Stomach (tissue), 9 donors: ENCODE data around the gene C20orf173. TPM values are rescaled to one million over a fixed set of nuclear protein-coding genes. Genes with fewer than 3 reads are reported as not detected.

Source experiments
- DNase-seq, 2 donors: peaks; one replicate each; pipeline versions ENCODE4 v3.0.0 to v3.0.0-alpha.2; 2013 to 2019
- H3K27ac ChIP-seq, 5 donors: fragments of 200-600 bp in 4 of 5; sonication (generic) in 4 of 5; one replicate each; pipeline ENCODE4 v1.5.1; 2013 to 2019; ENCODE audit warnings: mild to moderate bottlenecking in 1 of 5, moderate library complexity in 1 of 5
- H3K27me3 ChIP-seq, 3 donors: fragments of 200-600 bp; sonication (generic); one replicate each; pipeline ENCODE4 v1.5.1; 2017 to 2019; ENCODE audit warnings: mixed run types in 1 of 3
- H3K36me3 ChIP-seq, 4 donors: fragments of 200-600 bp; sonication (generic); 1 replicate in 3 of 4; 2 replicates in 1 of 4; pipeline ENCODE4 v1.5.1; 2016 to 2019
- H3K4me1 ChIP-seq, 4 donors: fragments of 200-600 bp; sonication (generic); one replicate each; pipeline ENCODE4 v1.5.1; 2016 to 2019
- H3K4me3 ChIP-seq, 4 donors: fragments of 200-600 bp; sonication (generic) in 3 of 4; one replicate each; pipeline ENCODE4 v1.5.1; 2016 to 2019; ENCODE audit warnings: mild to moderate bottlenecking in 1 of 4
- H3K9me3 ChIP-seq, 4 donors: fragments of 200-600 bp; sonication (generic); one replicate each; pipeline ENCODE4 v1.5.1; 2016 to 2019
- EP300 ChIP-seq: sonication (generic); formaldehyde crosslinking; IDR thresholded peaks from one replicate; pipeline ENCODE4 v1.6.1; 2017; ENCODE audit warnings: antibody characterized with exemption
- POLR2A ChIP-seq, 4 donors: fragments of 450-650 bp; IDR thresholded peaks; one replicate each; pipeline ENCODE4 v1.6.1; 2016; ENCODE audit warnings: antibody characterized with exemption in 4 of 4, control low read depth in 2 of 4, mild to moderate bottlenecking in 1 of 4, moderate library complexity in 1 of 4
- POLR2AphosphoS5 ChIP-seq, 3 donors: sonication (generic); formaldehyde crosslinking; IDR thresholded peaks; one replicate each; pipeline ENCODE4 v1.6.1; 2016; ENCODE audit warnings: antibody characterized with exemption in 3 of 3
- WGBS, 5 donors: extraction: QIAGEN DNeasy Blood & Tissue Kit in 3 of 5; methylation state at CpG; one replicate each; pipeline versions ENCODE4 v1.1.5 to v1.1.7; 2013 to 2018; 5-methylcytosine and 5-hydroxymethylcytosine counted together
- intact Hi-C: fragments of 100-400 bp; cut with DNase I; formaldehyde crosslinking; loops from one replicate; pipeline ENCODE4 v1.15.1; 2023; ENCODE audit warnings: low total_unique reads
- polyA plus RNA-seq, 3 donors: library from polyadenylated mRNA; stranded (reverse); fragments of 200-250 nt; gene quantifications; one replicate each; pipeline ENCODE4 v1.2.3, GENCODE V29; 2013
- total RNA-seq, 5 donors: library from RNA; depleted of rRNA; stranded (reverse); fragments of >200 nt; gene quantifications; one replicate each; pipeline versions ENCODE4 v1.1.0 to v1.2.3, GENCODE V29; 2014 to 2016
- TF ChIP-seq, protein P1 (sequence below), 7 experiments: fragments of 450-650 bp in 4 of 7; fragments of 200-600 bp in 3 of 7; sonication (generic) in 3 of 7; IDR thresholded peaks; one replicate each; pipeline ENCODE4 v1.5.1; 2016 to 2019; ENCODE audit warnings: antibody characterized with exemption in 7 of 7, control low read depth in 2 of 7, mild to moderate bottlenecking in 1 of 7
- donor health status: healthy with polysubstance abuse.
- donor health status: Bipolar disorder and iron deficiency.
- donor health status: healthy.

Gene C20orf173
- total and polyA plus RNA-seq, 8 donors = not detected

DNA sequence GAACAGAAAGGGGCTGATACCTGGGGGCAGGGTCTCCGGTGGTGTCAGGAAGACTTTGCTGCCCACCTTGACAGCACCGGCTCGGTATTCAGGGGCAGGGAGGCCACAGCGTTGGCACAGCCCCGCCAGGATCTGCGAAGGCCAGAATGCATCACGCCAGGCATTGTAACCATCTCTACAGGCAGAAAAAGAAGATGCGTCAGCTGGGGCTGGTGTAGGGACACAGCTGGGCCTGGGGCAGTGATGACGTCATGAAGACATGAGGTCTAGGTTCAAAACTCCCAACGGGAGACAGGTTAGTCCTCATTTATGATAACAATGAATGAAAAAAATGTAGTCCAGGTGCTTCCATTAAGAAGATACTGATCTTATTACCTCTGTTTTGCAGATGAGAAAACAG lies 34.4 kb upstream of the C20orf173 start:
- Histone ChIP-seq H3K36me3 (peaks cover 0 to 25% (median 15%) of the 10 kb centered on the region in 4 donors), H3K9me3 (no peaks in the 10 kb centered on the region), H3K4me1 (no peaks in the 10 kb centered on the region), H3K4me3 (no peak overlapping the region), H3K27ac (no peak overlapping the region), H3K27me3 (no peaks in the 10 kb centered on the region)
- no peak for TF ChIP-seq POLR2AphosphoS5 (IDR thresholded peaks at IDR 0.05)
- TF ChIP-seq, protein P1, sequence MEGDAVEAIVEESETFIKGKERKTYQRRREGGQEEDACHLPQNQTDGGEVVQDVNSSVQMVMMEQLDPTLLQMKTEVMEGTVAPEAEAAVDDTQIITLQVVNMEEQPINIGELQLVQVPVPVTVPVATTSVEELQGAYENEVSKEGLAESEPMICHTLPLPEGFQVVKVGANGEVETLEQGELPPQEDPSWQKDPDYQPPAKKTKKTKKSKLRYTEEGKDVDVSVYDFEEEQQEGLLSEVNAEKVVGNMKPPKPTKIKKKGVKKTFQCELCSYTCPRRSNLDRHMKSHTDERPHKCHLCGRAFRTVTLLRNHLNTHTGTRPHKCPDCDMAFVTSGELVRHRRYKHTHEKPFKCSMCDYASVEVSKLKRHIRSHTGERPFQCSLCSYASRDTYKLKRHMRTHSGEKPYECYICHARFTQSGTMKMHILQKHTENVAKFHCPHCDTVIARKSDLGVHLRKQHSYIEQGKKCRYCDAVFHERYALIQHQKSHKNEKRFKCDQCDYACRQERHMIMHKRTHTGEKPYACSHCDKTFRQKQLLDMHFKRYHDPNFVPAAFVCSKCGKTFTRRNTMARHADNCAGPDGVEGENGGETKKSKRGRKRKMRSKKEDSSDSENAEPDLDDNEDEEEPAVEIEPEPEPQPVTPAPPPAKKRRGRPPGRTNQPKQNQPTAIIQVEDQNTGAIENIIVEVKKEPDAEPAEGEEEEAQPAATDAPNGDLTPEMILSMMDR (IDR thresholded peaks at IDR 0.05) = no peak
- TF ChIP-seq EP300 = no peak
- TF ChIP-seq POLR2A (IDR thresholded peaks at IDR 0.05) = no peak
- intact Hi-C loops = no loop called here
- 77 to 93% (median 90%) methylated on average over 4 to 10 of the region's 10 CpGs for WGBS, 5 donors
- no peak for DNase-seq

DNA sequence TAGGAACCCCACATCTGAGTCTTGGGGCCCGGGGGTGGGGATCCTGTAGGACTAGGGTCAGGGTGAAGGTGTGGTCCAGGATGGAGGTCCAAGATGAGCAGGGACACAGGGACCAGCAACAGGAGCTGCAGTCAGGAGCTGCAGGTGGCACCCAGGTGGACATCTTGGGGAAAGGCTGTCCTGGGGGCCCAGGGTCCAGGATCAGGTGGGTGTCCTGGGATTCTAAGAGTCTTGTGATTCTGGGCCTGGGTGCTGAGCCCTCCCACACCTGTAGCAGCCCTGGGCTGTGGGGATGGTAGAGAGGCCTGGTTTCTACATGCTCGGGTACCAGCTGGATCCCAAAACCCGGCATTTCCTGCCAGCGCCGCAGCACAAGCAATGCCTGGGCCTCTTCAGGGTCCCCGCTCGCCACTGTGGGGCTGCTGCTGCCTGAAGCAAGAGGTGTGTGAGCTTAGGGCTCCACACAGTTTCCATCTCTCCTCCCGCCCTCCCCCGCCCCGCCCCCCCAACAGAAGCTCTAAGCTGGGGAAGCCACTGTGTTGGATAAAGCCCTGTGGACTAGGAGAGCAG lies 33.2 kb upstream of the C20orf173 start:
- no peak overlapping the region for H3K27ac ChIP-seq
- no peak overlapping the region for H3K4me3 ChIP-seq
- no peaks in the 10 kb centered on the region for H3K27me3 ChIP-seq
- no peak for DNase-seq
- TF ChIP-seq, protein P1 (IDR thresholded peaks at IDR 0.05) = no peak
- TF ChIP-seq POLR2AphosphoS5 (IDR thresholded peaks at IDR 0.05) (no peak), EP300 (no peak), POLR2A (IDR thresholded peaks at IDR 0.05) (no peak)
- no peaks in the 10 kb centered on the region for H3K9me3 ChIP-seq
- H3K36me3 ChIP-seq = peaks cover 8 to 37% (median 27%) of the 10 kb centered on the region in 4 donors
- no peaks in the 10 kb centered on the region for H3K4me1 ChIP-seq
- intact Hi-C loops = no loop called here
- WGBS, 5 donors = 71 to 86% (median 78%) methylated on average over 4 to 10 of the region's 10 CpGs

DNA sequence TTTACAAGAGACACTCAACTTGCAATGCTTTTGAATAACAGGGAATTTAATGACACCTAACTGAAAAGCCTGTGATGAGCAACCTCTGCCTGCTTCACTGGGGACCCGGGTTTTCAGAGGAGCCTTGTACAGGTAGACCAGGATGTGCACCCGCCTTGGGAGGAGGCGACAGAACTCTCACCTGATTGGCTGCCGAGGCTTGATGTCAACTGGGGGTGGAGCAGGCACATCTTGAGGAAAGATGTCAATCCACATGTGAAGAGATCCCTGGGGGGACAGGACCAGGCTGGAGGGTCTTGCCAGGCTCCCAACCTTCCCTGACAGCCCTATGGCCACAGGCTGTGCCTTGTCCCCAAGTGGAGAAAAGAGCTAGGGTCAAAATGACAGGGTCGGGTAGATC lies 32.2 kb upstream of the C20orf173 start:
- peaks cover 14 to 46% (median 36%) of the 10 kb centered on the region in 4 donors for H3K36me3 ChIP-seq
- TF ChIP-seq, protein P1 (IDR thresholded peaks at IDR 0.05) = no peak
- TF ChIP-seq EP300 (no peak), POLR2AphosphoS5 (IDR thresholded peaks at IDR 0.05) (no peak), POLR2A (IDR thresholded peaks at IDR 0.05) (no peak)
- WGBS, 5 donors = 45 to 53% (median 48%) methylated on average over 5 of the region's 5 CpGs
- intact Hi-C loops = no loop called here
- no peak for DNase-seq
- H3K9me3 ChIP-seq = no peaks in the 10 kb centered on the region
- H3K4me1 ChIP-seq = no peaks in the 10 kb centered on the region
- H3K27ac ChIP-seq = no peak overlapping the region
- H3K27me3 ChIP-seq = no peaks in the 10 kb centered on the region
- H3K4me3 ChIP-seq = no peak overlapping the region

DNA sequence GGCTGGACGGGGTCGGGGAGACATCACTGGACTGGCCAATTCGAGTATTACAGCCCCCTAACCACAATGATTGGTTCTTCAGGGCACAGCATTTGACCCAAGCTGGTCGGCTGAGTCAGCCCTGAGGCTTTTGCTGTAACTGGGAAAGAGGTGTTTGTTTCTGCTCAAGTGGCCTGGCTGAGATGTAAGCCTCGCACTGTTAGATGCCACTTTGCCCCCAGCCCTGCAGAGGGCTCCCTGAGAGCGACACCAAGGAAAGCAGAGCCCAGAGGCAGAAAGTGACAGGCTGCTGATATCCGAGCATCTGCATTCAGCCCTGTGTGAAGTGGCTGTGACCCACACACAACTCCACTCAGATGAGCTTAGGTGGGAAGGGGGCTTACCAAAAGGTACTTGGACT lies 31.8 kb upstream of the C20orf173 start:
- peak in 1 of 2 donors; percentile 78 for DNase-seq
- TF ChIP-seq EP300 (no peak), POLR2A (IDR thresholded peaks at IDR 0.05) (no peak), POLR2AphosphoS5 (IDR thresholded peaks at IDR 0.05) (no peak)
- TF ChIP-seq, protein P1 (IDR thresholded peaks at IDR 0.05) = no peak
- H3K4me1 ChIP-seq = no peaks in the 10 kb centered on the region
- no peaks in the 10 kb centered on the region for H3K9me3 ChIP-seq
- no peak overlapping the region for H3K27ac ChIP-seq
- 8 to 41% (median 21%) methylated on average over 5 to 7 of the region's 7 CpGs for WGBS, 5 donors
- peaks cover 18 to 50% (median 40%) of the 10 kb centered on the region in 4 donors for H3K36me3 ChIP-seq
- no peak overlapping the region for H3K4me3 ChIP-seq
- H3K27me3 ChIP-seq = no peaks in the 10 kb centered on the region
- intact Hi-C loops = no loop called here
